HCT116 (cell line): ENCODE measurements around the gene QRSL1. TPM values are rescaled to one million over a fixed set of nuclear protein-coding genes. Genes with fewer than 3 reads are reported as not detected.

ENCODE experiments used
- ATAC-seq: fragments of 200-7000 bp; cut with Tn5 transposase; 2 replicates; pipeline ENCODE4 v1.9.1; 2020; ENCODE audit warnings: mild to moderate bottlenecking, moderate library complexity
- BruUV-seq: library from RNA; stranded (reverse); fragments of 400-500 nt; replicated peaks from 2 replicates; lab custom pipeline; 2021; lab: Mats Ljungman, UMichigan
- CTCF ChIA-PET: fragments of 300-600 bp; sonication (Branson Sonifier 250); formaldehyde crosslinking; loops from one replicate; lab custom pipeline; 2021; ENCODE audit warnings: antibody characterized with exemption; lab: Charles Lee
- POLR2A ChIA-PET: fragments of 300-600, 350-600 bp; sonication (Branson Sonifier 250); formaldehyde crosslinking; loops from one replicate; lab custom pipeline; 2021; ENCODE audit warnings: antibody characterized with exemption; lab: Charles Lee
- RAD21 ChIA-PET, 2 experiments: fragments of 300-600 bp; sonication (Branson Sonifier 250); formaldehyde crosslinking; loops; one replicate each; lab custom pipeline; 2023; ENCODE audit warnings: low total read pairs in 2 of 2; ENCODE audit not compliant: uncharacterized antibody in 2 of 2, unreplicated experiment in 2 of 2, low non-redundant PET in 1 of 2; lab: Charles Lee
- DNase-seq: peaks from one replicate; pipeline ENCODE4 v3.0.0-alpha.2; 2010; ENCODE audit warnings: low read depth, low spot score
- H2AFZ ChIP-seq: fragments of 200-600 bp; shearing (Covaris generic), sonication (generic); 2 replicates; pipeline ENCODE4 v1.6.1; 2017; ENCODE audit warnings: low read depth, mixed run types, mixed read lengths, antibody characterized with exemption, low read length; ENCODE audit not compliant: poor library complexity, severe bottlenecking
- H3K27ac ChIP-seq: 2 replicates; pipeline ENCODE4 v1.5.1; 2012; ENCODE audit warnings: low read depth, low read length
- H3K27me3 ChIP-seq: fragments of 200-600 bp; sonication (generic); 2 replicates; pipeline ENCODE4 v1.6.1; 2016; ENCODE audit warnings: mixed run types, low read length, mixed read lengths; ENCODE audit not compliant: insufficient read depth
- H3K36me3 ChIP-seq, 2 experiments: fragments of 200-500 bp in 1 of 2; fragments of 200-600 bp in 1 of 2; sonication (Bioruptor generic) in 1 of 2; sonication (generic) in 1 of 2; 2 replicates each; pipeline versions ENCODE4 v1.5.1 to v1.6.1; 2014 to 2016; ENCODE audit warnings: low read length in 2 of 2, inconsistent platforms in 1 of 2, mixed read lengths in 1 of 2, mixed run types in 1 of 2; ENCODE audit not compliant: insufficient read depth in 2 of 2, control insufficient read depth in 1 of 2
- H3K4me1 ChIP-seq, 2 experiments: fragments of 200-600 bp in 1 of 2; sonication (generic) in 1 of 2; 2 replicates each; pipeline versions ENCODE4 v1.5.1 to v1.6.1; 2012 to 2017; ENCODE audit warnings: low read length in 2 of 2, inconsistent platforms in 1 of 2, mild to moderate bottlenecking in 1 of 2, mixed read lengths in 1 of 2, mixed run types in 1 of 2, moderate library complexity in 1 of 2; ENCODE audit not compliant: insufficient read depth in 2 of 2, control insufficient read depth in 1 of 2
- H3K4me2 ChIP-seq: fragments of 200-600 bp; sonication (generic); 2 replicates; pipeline ENCODE4 v1.6.1; 2017; ENCODE audit warnings: mixed run types, low read length, mixed read lengths
- H3K4me3 ChIP-seq, 2 experiments: fragments of 200-600 bp in 1 of 2; sonication (generic) in 1 of 2; replicated peaks in 1 of 2; 2 replicates each; pipeline ENCODE4 v1.5.1; 2011 to 2016; ENCODE audit warnings: low read length in 2 of 2, control low read depth in 1 of 2, low read depth in 1 of 2, mild to moderate bottlenecking in 1 of 2, mixed read lengths in 1 of 2, mixed run types in 1 of 2
- H3K79me2 ChIP-seq: fragments of 200-600 bp; sonication (generic); 2 replicates; pipeline ENCODE4 v1.6.1; 2017; ENCODE audit warnings: mild to moderate bottlenecking, mixed run types, low read length, moderate library complexity, mixed read lengths; ENCODE audit not compliant: insufficient read depth
- H3K9ac ChIP-seq: fragments of 200-600 bp; sonication (generic); 2 replicates; pipeline ENCODE4 v1.6.1; 2016; ENCODE audit warnings: low read length, mixed read lengths
- H3K9me2 ChIP-seq: fragments of 200-600 bp; sonication (generic), shearing (Covaris generic); 2 replicates; pipeline ENCODE4 v1.6.1; 2017; ENCODE audit warnings: mixed run types, mild to moderate bottlenecking, moderate library complexity; ENCODE audit not compliant: insufficient read depth
- H3K9me3 ChIP-seq, 2 experiments: fragments of 200-500 bp in 1 of 2; fragments of 200-600 bp in 1 of 2; sonication (Bioruptor generic) in 1 of 2; sonication (generic) in 1 of 2; 2 replicates each; pipeline ENCODE4 v1.6.1; 2014 to 2017; ENCODE audit warnings: low read length in 2 of 2, mixed read lengths in 2 of 2, inconsistent platforms in 1 of 2, low read depth in 1 of 2, mild to moderate bottlenecking in 1 of 2, mixed run types in 1 of 2, moderate library complexity in 1 of 2; ENCODE audit not compliant: control insufficient read depth in 1 of 2, insufficient read depth in 1 of 2
- H4K20me1 ChIP-seq: fragments of 200-600 bp; sonication (generic), shearing (Covaris generic); 2 replicates; pipeline ENCODE4 v1.6.1; 2017; ENCODE audit warnings: mixed run types, mild to moderate bottlenecking, moderate library complexity; ENCODE audit not compliant: insufficient read depth
- CBX3 ChIP-seq: IDR thresholded peaks from 2 replicates; pipeline ENCODE4 v1.6.1; 2012; ENCODE audit warnings: low read depth
- CEBPB ChIP-seq: IDR thresholded peaks from 2 replicates; pipeline ENCODE4 v1.6.1; 2012; ENCODE audit warnings: low read depth
- CTCF ChIP-seq, 3 experiments: fragments of 200-600 bp in 1 of 3; sonication (generic) in 1 of 3; IDR thresholded peaks in 2 of 3; conservative IDR thresholded peaks in 1 of 3; 2 replicates each; pipeline ENCODE4 v1.5.1; 2012 to 2017; ENCODE audit warnings: low read depth in 2 of 3, low read length in 2 of 3, antibody characterized with exemption in 1 of 3, borderline replicate concordance in 1 of 3, control low read depth in 1 of 3, mild to moderate bottlenecking in 1 of 3, mixed read lengths in 1 of 3, mixed run types in 1 of 3, moderate library complexity in 1 of 3; ENCODE audit not compliant: insufficient read depth in 1 of 3
- EGR1 ChIP-seq: IDR thresholded peaks from 2 replicates; pipeline ENCODE4 v1.6.1; 2012; ENCODE audit warnings: low read depth
- ELF1 ChIP-seq: IDR thresholded peaks from 2 replicates; pipeline ENCODE4 v1.6.1; 2012; ENCODE audit warnings: low read depth, borderline replicate concordance
- EZH2 ChIP-seq: fragments of 200-600 bp; sonication (generic); IDR thresholded peaks from 2 replicates; pipeline ENCODE4 v1.6.1; 2017; ENCODE audit warnings: antibody characterized with exemption, mixed run types
- JUND ChIP-seq: IDR thresholded peaks from 2 replicates; pipeline ENCODE4 v1.6.1; 2012
- POLR2A ChIP-seq: IDR thresholded peaks from 2 replicates; pipeline ENCODE4 v1.7.0; 2011; ENCODE audit warnings: borderline replicate concordance; ENCODE audit not compliant: insufficient read depth, insufficient read length; ENCODE audit errors: extremely low read depth
- RAD21 ChIP-seq: IDR thresholded peaks from 2 replicates; pipeline ENCODE4 v1.6.1; 2012; ENCODE audit warnings: low read depth, mild to moderate bottlenecking
- SIN3A ChIP-seq: IDR thresholded peaks from 2 replicates; pipeline ENCODE4 v1.6.1; 2012; ENCODE audit warnings: low read depth
- SP1 ChIP-seq: IDR thresholded peaks from 2 replicates; pipeline ENCODE4 v1.6.1; 2012; ENCODE audit warnings: low read depth
- TCF7L2 ChIP-seq: IDR thresholded peaks from 2 replicates; pipeline ENCODE4 v1.7.0; 2011; ENCODE audit warnings: borderline replicate concordance, inconsistent platforms; ENCODE audit not compliant: insufficient read depth, insufficient read length; ENCODE audit errors: extremely low read depth
- ZFX ChIP-seq: fragments of 450-650 bp; IDR thresholded peaks from 2 replicates; pipeline ENCODE4 v1.6.1; 2017
- intact Hi-C: fragments of 100-400 bp; cut with micrococcal nuclease; formaldehyde crosslinking; loops from 2 replicates; pipeline ENCODE4 v1.10.0; 2022
- total RNA-seq: library from RNA; stranded (reverse); gene quantifications from one replicate; pipeline ENCODE4 v1.2.1, GENCODE V29; 2021; ENCODE audit not compliant: unreplicated experiment
- TF ChIP-seq, protein P1 (sequence below): IDR thresholded peaks from 2 replicates; pipeline ENCODE4 v1.6.1; 2012

Gene QRSL1
- total RNA-seq, 1 experiment from 2014 or later = 16.0 TPM

GRCh38 chr6:106614592-106615257 is 14.7 kb upstream of the QRSL1 start:
- Histone ChIP-seq H3K27ac (no peak overlapping the region), H3K9ac (no peak overlapping the region), H3K4me1 (no peaks in the 10 kb centered on the region), H3K4me2 (no peak overlapping the region), H3K4me3 (no peak overlapping the region), H4K20me1 (no peaks in the 10 kb centered on the region), H3K9me3 (no peaks in the 10 kb centered on the region), H3K9me2 (no peaks in the 10 kb centered on the region), H2AFZ (no peak overlapping the region), H3K36me3 (no peaks in the 10 kb centered on the region), H3K27me3 (no peaks in the 10 kb centered on the region), H3K79me2 (no peaks in the 10 kb centered on the region)
- no TSS peak for BruUV-seq
- TF ChIP-seq CBX3 (no peak), CTCF (IDR thresholded peaks at IDR 0.05 in 2 of 3, conservative IDR thresholded peaks at IDR 0.05 in 1 of 3; ENCODE audit: borderline replicate concordance in 1 of 3, insufficient read depth in 1 of 3, low read depth in 2 of 3, low read length in 2 of 3) (no peak), RAD21 (no peak), CEBPB (no peak), SIN3A (no peak), POLR2A (no peak), EZH2 (no peak), ELF1 (no peak), TCF7L2 (no peak), SP1 (no peak), ZFX (no peak), EGR1 (no peak), JUND (no peak)
- TF ChIP-seq, protein P1, sequence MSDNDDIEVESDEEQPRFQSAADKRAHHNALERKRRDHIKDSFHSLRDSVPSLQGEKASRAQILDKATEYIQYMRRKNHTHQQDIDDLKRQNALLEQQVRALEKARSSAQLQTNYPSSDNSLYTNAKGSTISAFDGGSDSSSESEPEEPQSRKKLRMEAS = no peak
- CTCF ChIA-PET = no interaction called here
- intact Hi-C loops = no loop called here
- ATAC-seq (no peak), DNase-seq (no peak)
- RAD21 ChIA-PET = no interaction called here
- POLR2A ChIA-PET = no interaction called here
